Muscle of back (tissue), 13 donors: ENCODE results near the gene EP400. TPM values are rescaled to one million over a fixed set of nuclear protein-coding genes. Genes with fewer than 3 reads are reported as not detected.

Experiments
- DNase-seq, 3 donors: peaks; one replicate each; pipeline versions ENCODE4 v3.0.0 to v3.0.0-alpha.2; 2013
- long read RNA-seq, 9 donors: transcript quantifications; one replicate each; lab custom pipeline, GENCODE V29; 2026
- polyA plus RNA-seq, 10 donors: library from polyadenylated mRNA; unstranded; fragments of 120-200 nt; gene quantifications; one replicate each; pipeline ENCODE4 v1.2.1, GENCODE V29; 2013; ENCODE audit not compliant: insufficient read length in 10 of 10

Gene EP400, protein sequence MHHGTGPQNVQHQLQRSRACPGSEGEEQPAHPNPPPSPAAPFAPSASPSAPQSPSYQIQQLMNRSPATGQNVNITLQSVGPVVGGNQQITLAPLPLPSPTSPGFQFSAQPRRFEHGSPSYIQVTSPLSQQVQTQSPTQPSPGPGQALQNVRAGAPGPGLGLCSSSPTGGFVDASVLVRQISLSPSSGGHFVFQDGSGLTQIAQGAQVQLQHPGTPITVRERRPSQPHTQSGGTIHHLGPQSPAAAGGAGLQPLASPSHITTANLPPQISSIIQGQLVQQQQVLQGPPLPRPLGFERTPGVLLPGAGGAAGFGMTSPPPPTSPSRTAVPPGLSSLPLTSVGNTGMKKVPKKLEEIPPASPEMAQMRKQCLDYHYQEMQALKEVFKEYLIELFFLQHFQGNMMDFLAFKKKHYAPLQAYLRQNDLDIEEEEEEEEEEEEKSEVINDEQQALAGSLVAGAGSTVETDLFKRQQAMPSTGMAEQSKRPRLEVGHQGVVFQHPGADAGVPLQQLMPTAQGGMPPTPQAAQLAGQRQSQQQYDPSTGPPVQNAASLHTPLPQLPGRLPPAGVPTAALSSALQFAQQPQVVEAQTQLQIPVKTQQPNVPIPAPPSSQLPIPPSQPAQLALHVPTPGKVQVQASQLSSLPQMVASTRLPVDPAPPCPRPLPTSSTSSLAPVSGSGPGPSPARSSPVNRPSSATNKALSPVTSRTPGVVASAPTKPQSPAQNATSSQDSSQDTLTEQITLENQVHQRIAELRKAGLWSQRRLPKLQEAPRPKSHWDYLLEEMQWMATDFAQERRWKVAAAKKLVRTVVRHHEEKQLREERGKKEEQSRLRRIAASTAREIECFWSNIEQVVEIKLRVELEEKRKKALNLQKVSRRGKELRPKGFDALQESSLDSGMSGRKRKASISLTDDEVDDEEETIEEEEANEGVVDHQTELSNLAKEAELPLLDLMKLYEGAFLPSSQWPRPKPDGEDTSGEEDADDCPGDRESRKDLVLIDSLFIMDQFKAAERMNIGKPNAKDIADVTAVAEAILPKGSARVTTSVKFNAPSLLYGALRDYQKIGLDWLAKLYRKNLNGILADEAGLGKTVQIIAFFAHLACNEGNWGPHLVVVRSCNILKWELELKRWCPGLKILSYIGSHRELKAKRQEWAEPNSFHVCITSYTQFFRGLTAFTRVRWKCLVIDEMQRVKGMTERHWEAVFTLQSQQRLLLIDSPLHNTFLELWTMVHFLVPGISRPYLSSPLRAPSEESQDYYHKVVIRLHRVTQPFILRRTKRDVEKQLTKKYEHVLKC (N-terminal part only)
- polyA plus RNA-seq, result 10 to 100 TPM; 18.9 to 31.9 (median 23.4) TPM
- long read RNA-seq, donor 1, full-length matches to known transcripts, result 2 of 2 reads
- long read RNA-seq, donor 1, partial matches to known transcripts, result 0 of 2 reads
- long read RNA-seq, donor 1, other reads (novel, unspliced or antisense), result 0 of 2 reads
- long read RNA-seq, donor 2, full-length matches to known transcripts, result 1 of 1 reads
- long read RNA-seq, donor 2, partial matches to known transcripts, result 0 of 1 reads
- long read RNA-seq, donor 2, other reads (novel, unspliced or antisense), result 0 of 1 reads
- long read RNA-seq, donor 3, result 0 reads
- long read RNA-seq, donor 4, result 0 reads
- long read RNA-seq, donor 5, partial matches to known transcripts, result 5 of 9 reads
- long read RNA-seq, donor 5, other reads (novel, unspliced or antisense), result 0 of 9 reads
- long read RNA-seq, donor 6, partial matches to known transcripts, result 0 of 2 reads
- long read RNA-seq, donor 6, other reads (novel, unspliced or antisense), result 0 of 2 reads
- long read RNA-seq, donor 7, result 0 reads
- long read RNA-seq, donor 8, full-length matches to known transcripts, result 2 of 2 reads
- long read RNA-seq, donor 8, partial matches to known transcripts, result 0 of 2 reads
- long read RNA-seq, donor 8, other reads (novel, unspliced or antisense), result 0 of 2 reads
- long read RNA-seq, donor 9, partial matches to known transcripts, result 0 of 2 reads
- long read RNA-seq, donor 9, other reads (novel, unspliced or antisense), result 0 of 2 reads

DNA sequence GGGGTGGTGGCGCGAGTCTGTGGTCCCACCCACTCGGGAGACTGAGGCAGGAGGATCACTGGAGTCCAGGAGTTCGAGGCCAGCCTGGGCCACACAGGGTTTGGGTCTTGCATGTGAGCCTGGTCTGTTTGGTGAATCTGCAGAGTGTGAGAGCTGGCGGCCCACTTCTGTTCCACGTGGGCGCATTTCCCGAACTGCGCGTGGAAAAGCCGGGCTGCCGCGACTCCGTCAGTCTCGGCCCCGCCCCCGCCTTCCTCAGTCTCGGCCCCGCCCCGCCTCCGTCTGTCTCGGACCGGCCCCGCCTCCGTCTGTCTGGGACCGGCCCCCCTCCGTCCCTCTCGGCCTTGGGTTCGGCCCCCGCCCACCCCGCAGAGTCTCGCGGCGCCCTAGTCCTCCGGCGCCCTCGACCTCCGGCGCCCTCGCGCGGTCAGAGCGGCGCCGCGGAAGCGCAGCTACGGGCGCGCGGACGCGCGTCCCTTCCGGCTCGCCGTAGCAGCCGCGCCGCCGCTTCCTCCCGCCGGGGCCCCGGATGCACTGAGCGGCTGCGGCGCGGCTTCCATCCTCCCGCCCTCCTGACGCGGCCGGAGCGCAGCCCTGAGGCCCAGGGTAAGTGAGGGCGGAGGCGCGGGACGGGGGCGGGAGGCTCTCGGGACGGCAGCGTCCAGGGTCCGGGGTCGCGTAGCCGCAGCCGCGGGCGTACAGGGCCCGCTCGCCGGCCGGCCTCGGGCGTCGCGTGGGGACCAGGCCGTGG, at the start of gene EP400:
Gene EP400 (plus strand): TSS at position 512 of the 751 bp plus-strand sequence. CDS start 10,678 bp downstream, outside the sequence.
- peak; percentile 93 to 97 (median 96) for DNase-seq

DNA sequence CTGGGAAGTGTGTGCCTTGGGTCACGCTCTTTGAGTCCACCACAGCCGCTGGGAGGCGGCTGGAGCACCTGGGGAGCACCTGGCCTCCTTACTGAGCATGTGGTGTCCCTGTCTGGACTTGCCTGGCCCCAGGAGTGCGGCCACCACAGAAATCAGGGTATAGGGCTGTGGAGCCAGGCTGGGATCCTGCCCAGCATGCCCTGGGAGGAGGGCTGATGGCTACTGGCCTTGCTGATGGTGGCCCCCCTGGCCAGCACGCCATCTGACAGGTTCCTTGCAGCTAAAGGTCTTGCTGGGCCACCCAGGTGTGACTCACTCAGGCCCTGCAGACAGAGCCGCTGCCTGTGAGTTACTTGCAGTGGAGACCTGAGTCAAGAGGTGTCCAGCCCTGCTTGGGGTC, 49.3 kb upstream of the EP400 start:
- DNase-seq, result no peak

- DNase-seq, result no peak
Measured at GRCh38 chr12:131901431-131902331, 48.1 kb upstream of the EP400 start.

DNA sequence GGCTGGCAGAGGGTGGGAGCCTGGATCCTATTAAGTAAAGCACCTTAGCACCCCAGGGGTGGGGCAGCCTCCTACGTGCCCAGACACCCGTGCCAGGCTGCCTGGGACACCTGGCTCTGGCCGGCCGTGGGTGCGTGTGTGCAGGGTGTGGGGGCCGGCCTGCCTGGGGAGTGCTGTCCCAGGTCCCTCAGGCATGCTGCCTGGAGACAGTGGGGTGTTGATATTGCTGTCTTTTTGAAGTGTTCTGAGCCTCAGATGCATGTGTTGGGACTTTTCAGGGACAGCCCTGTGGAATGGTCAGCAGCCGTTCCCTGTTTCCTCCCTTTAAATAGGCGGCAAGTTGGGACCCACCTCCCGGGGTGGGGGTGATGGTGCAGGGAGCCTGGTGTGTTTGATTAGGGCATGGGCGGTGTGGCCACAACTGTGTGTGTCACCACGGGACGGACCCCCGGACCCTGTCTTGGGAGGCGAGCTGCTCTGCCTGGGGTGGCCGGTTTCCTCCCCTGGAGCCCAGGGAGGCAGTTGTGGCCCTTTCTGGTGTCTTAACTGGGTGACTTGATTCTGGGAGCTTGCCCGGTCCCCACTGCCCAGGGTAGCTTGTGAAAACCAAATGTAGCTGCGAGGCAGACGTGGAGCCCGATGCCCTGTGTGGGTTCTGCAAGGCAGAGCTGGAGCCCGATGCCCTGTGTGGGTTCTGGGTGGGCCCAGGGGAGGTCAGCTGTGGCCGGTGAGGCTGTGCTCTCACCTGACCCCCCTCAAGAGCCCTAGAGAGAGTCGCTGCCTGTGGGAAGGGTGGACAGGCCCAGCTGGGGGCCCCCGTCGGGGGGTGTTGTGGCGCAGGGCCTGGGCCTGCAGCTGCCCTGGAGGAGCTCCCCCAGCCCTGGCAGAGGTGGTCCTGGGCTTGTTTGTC, 47.2 kb upstream of the EP400 start:
- no peak for DNase-seq

DNA sequence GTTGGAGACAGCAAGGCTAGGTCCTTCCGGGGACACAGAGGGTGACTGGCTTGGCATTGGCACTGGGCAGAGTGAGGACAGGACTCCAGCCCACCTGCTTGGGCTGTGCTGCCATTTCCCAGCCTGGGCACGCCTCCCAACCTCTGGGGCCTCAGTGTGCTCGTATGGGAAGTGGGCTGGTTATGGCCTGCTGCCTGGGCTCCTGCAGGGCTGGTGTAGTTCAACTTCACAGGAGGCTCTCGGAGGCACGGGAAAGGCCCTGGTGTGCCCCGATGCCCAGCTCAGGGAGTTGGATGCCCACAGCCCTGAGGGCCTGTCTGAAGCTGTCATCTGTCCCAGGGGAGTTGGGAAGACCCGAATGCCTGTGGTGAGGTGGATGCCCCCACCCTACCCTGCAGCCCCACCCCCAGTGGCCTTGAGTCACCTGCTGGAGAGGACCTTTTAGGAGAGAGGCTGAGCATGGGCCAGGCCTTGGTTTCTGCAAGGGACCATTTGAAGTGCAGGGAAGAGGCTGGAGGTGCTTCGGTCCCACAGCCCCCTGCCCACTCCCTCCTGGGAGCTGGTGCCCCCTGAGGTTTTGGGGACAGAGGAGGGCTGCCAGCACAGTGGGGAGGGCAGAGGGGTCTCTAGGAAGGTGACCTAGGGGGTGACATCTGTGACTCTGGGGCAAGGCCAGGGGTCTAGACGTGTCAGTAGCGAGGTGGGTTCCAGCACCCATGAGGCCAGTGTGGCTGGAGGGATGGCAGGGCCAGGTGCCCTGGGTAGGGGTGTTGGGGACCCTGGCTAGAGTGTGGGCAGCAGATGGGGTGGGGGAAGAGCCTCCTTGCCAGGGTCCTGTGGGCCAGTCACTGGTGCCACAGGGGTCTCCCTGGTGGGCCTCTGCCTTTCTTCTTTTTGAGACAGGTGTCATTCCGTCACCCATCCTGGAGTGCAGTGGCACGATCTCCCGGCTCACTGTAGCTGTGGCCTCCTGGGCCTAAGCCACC, 46.2 kb upstream of the EP400 start:
- no peak for DNase-seq

DNA sequence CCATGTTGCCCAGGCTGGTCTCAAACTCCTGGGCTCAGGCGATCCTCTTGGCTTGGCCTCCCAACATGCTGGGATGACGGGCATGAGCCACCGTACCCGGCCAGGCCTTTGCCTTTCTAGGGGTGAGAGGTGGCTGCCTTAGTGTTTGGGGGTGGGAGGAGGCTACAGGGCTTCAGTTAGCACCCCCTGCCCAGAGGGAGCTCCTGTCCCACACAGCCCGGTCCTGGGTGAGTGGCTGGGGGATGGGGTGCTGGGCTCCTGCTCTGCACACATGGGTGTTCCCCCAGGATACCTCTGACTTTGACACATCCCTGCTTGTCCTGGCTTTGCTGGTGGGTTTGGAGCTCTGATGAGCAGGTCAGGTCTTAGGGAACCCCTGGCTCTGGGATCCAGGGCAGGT, 45.4 kb upstream of the EP400 start:
- no peak for DNase-seq

DNA sequence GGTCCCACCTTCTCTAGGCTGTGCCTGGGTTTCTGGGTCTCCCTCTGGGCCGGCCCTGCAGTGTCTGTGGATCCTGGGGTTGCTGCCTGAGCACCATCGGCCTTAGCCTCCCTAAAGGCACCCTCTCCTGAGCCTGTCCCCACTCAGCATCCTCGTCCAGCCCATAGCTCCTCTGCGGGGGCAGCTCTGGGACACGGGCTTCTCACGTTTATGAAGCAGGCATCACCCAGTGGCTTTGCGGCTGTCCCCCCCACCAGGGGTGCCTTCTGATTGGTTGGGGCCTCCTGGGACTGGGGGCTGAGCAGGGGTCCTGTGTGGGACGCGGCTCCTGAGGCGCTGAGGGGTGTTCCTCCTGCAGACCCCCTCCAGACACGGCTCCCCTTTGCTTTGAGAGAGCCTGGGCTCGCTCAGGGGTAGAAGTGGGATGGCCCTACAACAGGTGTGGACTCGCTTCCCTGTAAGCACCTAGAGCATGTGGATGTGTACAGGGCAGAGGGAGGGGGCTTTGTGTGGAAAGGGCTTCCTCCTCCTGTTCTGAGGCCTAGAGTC, 44.6 kb upstream of the EP400 start:
- no peak for DNase-seq

GRCh38 chr12:131905630-131906091, 44.1 kb upstream of the EP400 start:
- no peak for DNase-seq

- no peak for DNase-seq
Measured at GRCh38 chr12:131907379-131908091, 42.2 kb upstream of the EP400 start.

GRCh38 chr12:131908092-131909080, 41.4 kb upstream of the EP400 start:
- no peak for DNase-seq

GRCh38 chr12:131909081-131909751, 40.5 kb upstream of the EP400 start:
- no peak for DNase-seq

GRCh38 chr12:131909752-131910219, 40.0 kb upstream of the EP400 start:
- DNase-seq, result no peak
